Measurements from ENCODE around the gene SLN.
A peak's percentile ranks its signal among the peaks of the same experiment; 100 is the strongest.
"Not testable (repeated sequence)": the region's sequence is repeated elsewhere in the genome, so short reads cannot be mapped to it uniquely, and the experiment has no call there.

Gene SLN

DNA sequence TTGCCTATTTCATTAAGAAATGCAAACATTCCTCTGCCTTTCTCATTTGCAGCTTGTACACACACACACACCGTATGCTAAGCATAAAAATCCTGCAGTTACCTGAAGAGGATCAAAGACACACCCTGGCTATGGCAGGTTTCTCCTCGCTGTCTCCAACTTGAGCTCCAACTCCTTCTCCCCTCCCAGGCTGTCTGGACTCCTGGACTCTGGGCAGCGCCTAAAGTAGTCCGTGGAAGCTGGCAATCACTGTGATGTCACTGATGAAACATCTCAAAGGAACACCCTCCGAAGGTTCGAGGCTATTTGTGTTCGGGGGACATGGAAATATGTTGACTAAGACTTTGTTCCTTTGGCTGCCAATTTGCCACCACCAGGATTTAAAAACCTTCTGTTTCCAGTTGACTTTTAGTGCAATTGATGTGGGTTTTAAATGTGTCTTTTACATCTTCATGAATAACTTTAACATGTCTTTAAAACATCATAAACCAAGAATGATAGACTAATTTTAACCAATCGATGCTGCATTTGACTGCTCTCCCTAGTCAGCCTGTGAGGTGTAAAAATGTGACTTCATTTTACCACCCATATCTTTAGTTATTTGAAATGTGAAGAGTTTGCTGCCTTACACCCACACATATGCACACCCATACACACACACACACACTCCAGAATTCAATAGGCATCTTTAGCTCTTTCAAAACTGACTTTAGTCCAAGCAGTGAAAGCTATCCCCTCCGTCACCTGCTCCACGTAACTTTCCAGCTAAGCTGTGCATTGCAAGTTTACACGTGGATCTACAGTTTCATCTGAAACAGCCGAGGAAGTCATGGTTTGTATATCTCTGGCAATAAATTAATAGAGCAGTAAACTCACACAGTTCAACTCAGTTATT is at the start of gene SLN:
Gene SLN (minus strand): TSS at position 196 of the 895 bp plus-strand sequence.
- no peak for DNase-seq (ENCODE audit: low read depth)
- no peak within 1 kb of the TSS for H3K4me3 ChIP-seq (ENCODE audit: low read depth, low read length)
- TF ChIP-seq, protein P1, sequence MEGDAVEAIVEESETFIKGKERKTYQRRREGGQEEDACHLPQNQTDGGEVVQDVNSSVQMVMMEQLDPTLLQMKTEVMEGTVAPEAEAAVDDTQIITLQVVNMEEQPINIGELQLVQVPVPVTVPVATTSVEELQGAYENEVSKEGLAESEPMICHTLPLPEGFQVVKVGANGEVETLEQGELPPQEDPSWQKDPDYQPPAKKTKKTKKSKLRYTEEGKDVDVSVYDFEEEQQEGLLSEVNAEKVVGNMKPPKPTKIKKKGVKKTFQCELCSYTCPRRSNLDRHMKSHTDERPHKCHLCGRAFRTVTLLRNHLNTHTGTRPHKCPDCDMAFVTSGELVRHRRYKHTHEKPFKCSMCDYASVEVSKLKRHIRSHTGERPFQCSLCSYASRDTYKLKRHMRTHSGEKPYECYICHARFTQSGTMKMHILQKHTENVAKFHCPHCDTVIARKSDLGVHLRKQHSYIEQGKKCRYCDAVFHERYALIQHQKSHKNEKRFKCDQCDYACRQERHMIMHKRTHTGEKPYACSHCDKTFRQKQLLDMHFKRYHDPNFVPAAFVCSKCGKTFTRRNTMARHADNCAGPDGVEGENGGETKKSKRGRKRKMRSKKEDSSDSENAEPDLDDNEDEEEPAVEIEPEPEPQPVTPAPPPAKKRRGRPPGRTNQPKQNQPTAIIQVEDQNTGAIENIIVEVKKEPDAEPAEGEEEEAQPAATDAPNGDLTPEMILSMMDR (conservative IDR thresholded peaks at IDR 0.05; ENCODE audit: low read depth, low read length): no peak

- DNase-seq (ENCODE audit: low read depth); H3K4me3 ChIP-seq (ENCODE audit: low read depth, low read length): not testable (repeated sequence)
These were observed 47.0 kb upstream of the SLN start for GRCh38 chr11:107758719-107759355.

GRCh38 chr11:107757661-107758060 is 45.8 kb upstream of the SLN start:
- no peak overlapping the region for H3K4me3 ChIP-seq (ENCODE audit: low read depth, low read length)
- TF ChIP-seq, protein P1 (conservative IDR thresholded peaks at IDR 0.05; ENCODE audit: low read depth, low read length): peak; percentile 34

GRCh38 chr11:107756553-107756952 is 44.7 kb upstream of the SLN start:
- no peak for DNase-seq (ENCODE audit: low read depth)
- TF ChIP-seq, protein P1 (conservative IDR thresholded peaks at IDR 0.05; ENCODE audit: low read depth, low read length): no peak
- no peak overlapping the region for H3K4me3 ChIP-seq (ENCODE audit: low read depth, low read length)

More at GRCh38 chr11:107757661-107758060, 45.8 kb upstream of the SLN start:
- DNase-seq (ENCODE audit: low read depth): no peak

GRCh38 chr11:107752949-107753822 is 41.3 kb upstream of the SLN start:
- TF ChIP-seq, protein P1 (conservative IDR thresholded peaks at IDR 0.05; ENCODE audit: low read depth, low read length): no peak
- no peak overlapping the region for H3K4me3 ChIP-seq (ENCODE audit: low read depth, low read length)
- no peak for DNase-seq (ENCODE audit: low read depth)

DNA sequence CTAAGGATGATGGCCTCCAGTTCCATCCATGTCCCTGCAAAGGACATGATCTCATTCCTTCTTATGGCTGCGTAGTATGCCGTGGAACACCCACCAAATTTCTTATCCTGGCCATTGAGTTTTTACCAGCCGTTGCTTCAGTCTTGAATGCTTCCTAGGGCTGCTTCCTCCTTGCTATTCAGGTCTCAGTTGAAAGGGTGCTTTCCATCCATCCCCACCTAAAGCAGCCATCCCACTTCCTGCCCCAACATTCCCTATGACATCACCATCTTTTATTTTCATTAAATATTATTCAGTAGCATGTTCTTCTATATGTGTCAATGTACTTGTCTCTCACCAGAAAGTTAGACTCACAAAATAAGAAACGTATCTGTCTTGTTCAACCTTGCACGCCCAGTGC is 40.7 kb upstream of the SLN start:
- no peak for DNase-seq (ENCODE audit: low read depth)
- no peak overlapping the region for H3K4me3 ChIP-seq (ENCODE audit: low read depth, low read length)
- TF ChIP-seq, protein P1 (conservative IDR thresholded peaks at IDR 0.05; ENCODE audit: low read depth, low read length): no peak

DNA sequence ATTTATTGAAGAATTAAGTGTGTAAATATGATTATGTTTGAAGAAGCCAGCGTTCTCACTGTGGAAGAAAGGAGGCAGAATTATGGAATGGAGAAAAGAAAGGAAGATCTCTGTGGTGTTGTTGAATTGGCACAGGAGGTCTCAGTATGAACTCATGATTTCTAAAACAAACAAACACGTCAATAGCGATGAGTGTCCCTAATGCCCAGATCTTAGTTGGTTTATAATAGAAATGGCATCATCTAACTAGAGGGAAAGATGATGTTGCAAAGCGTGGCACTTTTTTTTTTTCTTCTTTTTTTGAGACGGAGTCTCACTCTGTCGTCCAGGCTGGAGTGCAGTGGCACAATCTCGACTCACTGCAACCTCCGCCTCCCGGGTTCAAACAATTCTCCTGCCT is 39.2 kb upstream of the SLN start:
- no peak for DNase-seq (ENCODE audit: low read depth)
- no peak overlapping the region for H3K4me3 ChIP-seq (ENCODE audit: low read depth, low read length)
- TF ChIP-seq, protein P1 (conservative IDR thresholded peaks at IDR 0.05; ENCODE audit: low read depth, low read length): no peak

Measured in choroid plexus epithelial cell (primary cell).